Epidermal melanocyte (primary cell): Measurements from ENCODE around the gene LDLRAD4.

Source experiments
- DNase-seq: peaks from one replicate; pipeline ENCODE4 v3.0.0; 2011; ENCODE audit warnings: low spot score; ENCODE audit not compliant: insufficient read length

The LDLRAD4 gene

DNA sequence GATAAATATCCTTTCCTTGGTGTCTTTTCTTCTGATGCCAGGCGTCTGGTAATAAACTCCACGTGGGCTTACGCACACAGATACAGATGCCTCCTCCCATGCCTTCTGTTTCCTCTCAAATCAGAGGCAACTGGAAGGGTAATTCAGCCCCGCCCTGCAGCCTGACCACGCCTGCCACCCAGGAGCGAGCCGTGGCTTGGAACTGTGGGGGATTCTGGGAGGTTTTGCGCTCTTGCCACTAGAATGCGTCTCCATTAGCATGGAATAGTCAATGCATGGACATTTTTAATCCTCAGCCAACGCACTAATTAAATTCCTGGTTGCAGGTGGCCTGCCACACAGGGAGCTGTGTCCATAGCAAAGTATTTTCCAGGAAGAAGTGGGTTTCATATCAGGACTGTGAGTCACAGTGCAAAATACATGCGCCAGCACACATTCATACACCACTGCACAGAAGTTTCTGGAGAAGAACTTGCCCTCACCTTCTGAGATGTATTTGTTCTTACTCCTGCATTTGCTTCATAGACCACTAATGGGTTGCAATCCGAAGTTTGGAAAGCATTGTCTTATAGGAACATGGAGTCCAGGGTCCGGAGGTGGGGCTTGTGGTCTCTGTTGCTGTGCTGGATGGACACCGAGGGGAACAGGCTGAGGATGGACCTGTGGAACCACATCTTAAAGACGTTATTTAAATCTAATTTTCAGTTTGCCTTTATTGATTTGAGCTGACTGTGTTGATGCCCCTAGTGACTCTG is 151.4 kb downstream of the LDLRAD4 start:
- DNase-seq, result no peak

DNA sequence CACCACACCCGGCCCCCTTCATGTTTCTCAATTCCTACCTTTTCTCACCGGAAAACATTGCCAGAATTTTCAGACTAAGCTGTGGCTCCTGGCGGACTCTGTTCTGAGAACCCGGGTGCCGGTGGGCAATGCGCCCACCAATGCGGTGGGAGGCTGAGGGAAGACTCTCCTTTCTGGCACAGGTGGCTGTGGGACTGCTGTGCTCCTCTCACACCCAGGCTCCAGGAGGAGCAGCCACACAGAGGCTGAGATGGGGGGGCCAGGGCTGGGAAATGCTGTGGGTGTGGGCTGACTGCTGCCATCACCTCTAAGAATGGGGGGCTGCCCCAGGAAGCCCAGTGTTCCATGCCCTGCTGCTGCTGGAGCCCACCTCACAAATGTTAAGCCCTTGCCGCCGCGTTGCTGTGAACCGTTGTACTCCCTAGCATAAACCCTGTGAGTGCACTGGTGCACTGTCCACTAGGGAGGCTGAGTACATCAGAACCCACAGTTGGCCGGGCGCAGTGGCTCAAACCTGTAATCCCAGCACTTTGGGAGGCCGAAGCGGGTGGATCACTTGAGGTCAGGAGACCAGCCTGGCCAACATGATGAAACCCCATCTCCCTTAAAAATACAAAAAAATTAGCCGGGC is 152.6 kb downstream of the LDLRAD4 start:
- no peak for DNase-seq

DNA sequence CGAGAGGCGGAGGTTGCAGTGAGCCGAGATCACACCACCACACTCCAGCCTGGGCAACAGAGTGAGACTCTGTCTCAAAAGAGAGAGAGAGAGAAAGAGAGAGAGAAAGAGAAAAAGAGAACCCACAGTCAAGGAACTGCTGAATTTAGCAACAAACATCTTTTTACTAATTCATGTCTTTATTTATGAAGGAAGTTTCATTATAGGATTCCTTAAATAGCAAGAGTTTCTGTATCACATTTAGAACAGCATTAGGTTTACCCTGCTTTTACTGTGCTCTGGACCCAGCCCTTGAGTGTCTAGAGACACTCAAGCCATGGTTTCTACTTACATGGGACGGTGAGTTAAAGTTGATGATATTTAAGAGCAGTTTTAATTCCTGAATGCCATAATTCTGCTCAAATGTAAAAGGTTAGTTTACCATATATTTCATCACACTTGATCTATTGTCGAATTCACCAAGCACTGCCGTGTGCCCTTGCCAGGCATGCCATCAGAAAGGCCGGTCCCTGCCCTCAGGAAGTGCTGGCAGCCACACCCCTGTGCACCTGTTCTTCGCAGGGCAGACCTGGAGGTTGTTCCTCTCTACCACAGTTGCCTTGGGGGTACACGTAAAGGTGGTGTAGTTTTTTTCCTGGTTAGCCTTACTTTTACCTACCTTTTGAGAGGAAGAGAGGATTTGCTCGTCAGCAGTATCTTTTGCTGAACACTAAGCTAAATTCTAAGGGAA is 153.3 kb downstream of the LDLRAD4 start:
- DNase-seq, result no peak

DNA sequence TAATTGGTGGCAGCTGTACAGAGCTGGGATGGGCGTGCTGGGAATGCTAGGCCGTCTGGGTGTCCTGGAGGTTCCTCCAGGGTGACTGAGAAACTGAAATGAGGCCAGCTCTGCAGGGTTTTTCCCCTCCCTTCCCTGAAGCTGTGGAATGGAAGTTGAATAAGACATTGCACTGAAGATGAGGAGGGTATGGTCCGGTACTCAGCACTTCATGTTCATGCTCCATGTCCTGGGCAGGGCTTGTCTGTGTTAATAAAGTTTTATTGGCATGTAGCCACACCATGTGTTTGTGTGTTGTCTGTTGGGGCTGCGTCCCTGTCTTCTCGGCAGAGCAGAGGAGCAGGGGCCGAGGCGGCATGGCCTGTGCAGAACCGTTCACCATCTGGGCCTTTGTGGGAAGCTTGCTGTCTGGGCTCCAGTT is 154.0 kb downstream of the LDLRAD4 start:
- DNase-seq, result no peak

DNA sequence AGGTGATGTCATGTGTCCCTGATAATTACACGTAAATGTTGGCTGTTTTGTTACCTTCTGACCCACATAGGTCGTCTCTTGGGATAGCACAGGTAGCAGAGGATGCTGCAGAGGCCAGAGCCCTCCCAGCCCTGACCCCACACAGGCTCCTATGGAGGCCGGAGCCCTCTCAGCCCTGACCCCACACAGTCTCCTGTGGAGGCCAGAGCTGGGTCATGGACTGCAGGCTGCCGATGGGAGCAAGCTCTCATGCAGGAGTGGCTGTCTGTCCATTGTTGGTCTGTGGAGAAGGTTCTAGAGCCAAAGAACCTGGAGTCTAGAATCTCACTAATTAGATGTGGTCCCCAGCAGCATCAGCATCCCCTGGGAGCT is 155.5 kb downstream of the LDLRAD4 start:
- DNase-seq, result no peak

DNA sequence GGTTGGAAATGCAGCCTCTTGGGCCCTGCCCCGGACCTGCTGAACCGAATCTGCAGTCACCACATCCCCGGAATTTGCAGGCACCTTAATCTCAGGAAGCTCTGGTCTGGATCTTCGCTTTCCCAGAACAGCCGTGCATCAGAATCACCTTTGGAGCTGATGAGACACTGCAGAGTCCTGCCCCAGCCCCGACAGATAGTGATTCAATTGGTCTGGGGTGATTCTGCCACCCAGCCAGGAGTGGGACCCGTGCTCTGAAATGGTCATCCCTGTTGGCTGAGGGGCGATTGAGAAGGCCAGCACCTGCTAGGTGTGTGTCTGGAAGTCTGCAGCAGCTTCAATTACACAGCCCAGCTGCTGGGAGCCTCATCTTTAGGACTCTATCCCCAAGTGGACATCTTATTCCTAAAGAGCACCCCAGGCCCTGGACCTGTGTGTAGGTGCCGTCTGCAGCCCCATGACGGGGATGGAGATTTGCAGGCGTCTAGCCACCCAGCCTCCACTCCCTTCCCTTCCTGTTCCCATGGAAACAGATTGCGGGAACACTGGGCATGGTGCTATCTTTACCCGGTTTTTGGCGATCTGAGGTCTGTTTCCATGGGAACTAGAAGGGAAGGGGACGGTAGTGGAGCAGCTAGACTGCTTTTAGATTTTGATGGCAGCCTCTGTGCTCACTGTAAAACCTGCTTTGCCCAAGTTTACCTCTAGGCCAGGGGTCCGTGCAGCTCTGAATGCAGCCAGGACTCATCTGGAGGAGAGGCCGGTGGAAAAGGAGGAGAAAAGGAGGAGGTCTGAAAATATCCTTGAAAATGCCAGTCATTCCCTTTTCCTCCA is 156.1 kb downstream of the LDLRAD4 start:
- DNase-seq, result no peak

GRCh38 chr18:13375302-13376255 is 157.0 kb downstream of the LDLRAD4 start:
- DNase-seq, result no peak

GRCh38 chr18:13376298-13376840 is 157.8 kb downstream of the LDLRAD4 start:
- no peak for DNase-seq

DNA sequence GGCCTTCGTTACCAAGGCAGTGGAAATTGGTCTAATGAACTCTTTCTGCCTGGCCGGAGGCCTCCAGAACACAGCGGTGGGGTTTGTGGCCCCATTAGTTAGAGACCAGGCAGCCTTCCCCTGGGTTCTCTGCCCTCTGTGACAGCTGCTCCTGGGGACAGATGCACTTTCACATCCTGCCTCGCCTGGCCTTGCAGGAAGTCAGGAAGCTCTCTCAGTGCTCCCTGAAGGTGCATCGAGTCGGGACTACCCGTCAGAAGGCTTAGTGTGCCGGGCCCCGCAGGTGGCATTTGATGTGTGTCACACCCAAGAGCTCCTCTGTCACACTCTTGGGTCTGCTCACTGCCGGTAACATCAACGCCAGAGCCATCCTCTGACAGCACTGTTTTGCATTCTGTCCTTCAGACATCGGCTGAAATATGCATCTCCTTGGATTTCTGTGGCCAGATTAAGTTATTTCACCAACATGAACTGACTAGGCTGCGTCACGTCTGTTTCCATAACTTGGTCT is 158.3 kb downstream of the LDLRAD4 start:
- DNase-seq, result no peak

- DNase-seq, result no peak
These were observed 158.9 kb downstream of the LDLRAD4 start for GRCh38 chr18:13377496-13377895.

GRCh38 chr18:13378150-13378549 is 159.6 kb downstream of the LDLRAD4 start:
- DNase-seq, result no peak

DNA sequence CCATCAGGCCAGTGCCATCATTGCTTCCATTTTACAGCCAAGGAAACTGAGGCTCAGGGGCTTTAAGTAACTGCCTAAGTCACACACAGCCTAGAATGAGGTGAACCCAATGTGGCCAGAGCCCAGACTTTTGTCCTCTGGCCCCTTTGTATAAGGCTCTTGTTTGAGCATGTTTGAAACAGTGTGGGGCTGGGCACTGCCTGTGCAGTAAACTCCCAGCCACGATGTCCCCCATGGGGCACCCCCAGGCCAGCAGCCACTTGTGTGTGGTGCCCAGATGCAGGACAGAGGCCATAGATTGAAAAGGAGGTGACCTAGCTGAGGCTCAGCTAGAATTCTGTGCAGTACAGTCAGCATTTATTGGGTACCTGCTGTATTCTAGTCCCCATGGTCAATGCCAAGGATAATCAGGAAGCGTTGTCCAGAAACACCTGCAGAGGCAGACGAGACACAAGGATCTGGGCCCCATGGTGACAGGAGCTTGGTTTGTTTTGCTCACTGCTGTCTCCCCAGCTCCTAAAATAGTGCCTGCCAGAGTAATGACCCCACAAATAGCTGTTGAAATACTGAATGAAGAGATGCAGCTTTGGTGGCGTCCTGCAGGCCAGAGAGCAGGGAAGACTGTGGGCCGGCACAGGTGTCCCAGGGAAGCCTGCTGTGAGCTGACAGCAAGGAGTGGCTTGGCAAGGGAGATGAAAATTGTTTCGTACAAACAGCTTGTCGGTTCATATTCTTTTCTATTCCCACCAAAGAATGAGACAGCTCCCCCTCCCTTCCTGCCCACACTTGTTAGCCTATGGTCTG is 160.7 kb downstream of the LDLRAD4 start:
- DNase-seq, result no peak

DNA sequence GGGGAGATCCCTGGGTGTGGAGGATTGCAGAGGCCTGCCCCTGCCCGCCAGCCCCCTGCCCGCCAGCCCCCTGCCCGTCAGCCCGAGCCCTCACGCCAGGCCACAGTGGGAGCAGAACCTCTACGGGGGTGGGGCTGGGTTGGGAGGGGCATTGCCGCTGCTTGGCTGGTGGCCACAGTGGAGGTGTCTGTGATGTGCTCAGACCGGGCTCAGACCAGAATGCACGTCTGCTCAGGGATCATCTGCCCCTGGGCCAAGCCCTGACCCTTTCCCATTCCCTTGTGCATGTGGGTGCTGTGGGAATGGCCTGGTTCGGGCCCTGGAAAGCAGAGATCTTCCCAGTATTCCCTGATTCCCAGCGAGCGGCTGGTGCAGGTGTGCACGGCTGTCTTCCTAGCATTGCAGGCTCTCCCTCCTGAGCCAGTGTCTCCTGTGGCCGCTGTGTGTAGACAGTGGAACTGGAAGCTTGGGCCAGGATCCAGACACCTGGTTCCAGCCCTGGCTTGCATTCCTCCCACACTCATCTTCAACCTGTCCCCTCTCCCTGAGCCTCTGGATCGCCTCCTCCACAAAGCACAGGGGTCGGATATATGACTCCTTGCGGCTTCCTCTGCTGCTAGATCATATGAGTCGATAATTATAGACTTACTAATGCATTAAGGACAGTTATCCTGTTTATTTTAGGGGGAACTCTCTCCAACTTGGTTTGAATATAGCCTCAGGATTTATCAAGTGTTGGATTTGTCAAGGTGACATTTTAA is 161.6 kb downstream of the LDLRAD4 start:
- no peak for DNase-seq

DNA sequence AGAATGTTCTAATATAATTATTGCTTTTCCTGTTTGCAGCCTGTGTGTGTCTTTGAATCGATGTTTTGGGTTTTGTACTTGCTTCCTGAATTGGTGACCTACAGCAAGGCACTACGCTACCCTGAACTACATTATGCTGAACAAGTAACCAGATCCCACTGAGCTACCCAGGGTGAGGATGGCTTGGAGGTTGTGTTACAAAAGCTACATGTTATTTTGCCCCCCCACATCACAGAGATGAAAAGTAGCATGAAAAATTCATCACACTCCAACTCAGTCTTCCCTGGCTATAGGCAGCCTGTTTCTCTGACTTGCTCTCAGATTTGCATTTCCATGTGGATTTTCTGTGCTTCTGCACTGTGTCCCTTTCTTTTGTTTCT is 162.1 kb downstream of the LDLRAD4 start:
- DNase-seq, result no peak

DNA sequence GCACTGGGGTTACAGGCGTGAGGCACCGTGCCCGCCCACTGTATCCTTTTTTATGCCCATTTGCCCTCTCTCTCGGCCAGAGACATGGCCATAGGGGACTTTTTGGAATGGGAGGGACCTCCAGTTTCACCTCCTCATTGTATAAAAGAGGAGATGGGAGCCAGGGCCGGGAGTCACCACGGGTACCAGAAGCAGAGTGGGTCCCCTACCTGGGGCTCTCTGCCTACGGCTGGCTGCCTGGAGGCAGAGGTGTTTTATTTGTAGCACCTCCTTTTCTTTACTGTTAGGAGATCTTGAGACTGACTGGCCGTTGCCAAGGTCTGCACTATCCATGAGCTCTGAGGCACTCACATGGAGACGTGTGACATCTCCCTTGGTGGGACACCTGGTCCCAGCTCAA is 162.8 kb downstream of the LDLRAD4 start:
- no peak for DNase-seq

DNA sequence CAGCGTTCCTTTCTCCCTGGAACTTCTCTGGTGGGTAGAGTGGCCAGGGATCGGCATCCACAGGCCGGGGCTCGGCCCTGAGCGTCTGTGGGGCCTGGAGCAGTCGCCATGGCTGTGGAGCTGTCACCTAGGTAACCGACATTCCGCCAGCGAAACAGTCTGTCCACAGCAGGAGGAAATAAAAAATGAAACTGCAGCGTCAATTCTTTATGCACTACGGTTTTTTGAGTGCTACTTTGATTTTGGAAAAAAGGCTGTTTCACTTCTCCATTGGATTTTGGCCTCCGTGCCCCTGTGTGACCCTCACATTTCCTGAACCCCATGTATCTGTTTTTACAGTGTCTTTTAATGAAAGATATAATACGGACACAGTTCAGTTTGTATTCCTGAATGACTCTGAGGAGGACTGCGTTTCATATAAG is 163.4 kb downstream of the LDLRAD4 start:
- DNase-seq, result peak; percentile 29

GRCh38 chr18:13382366-13382953 is 163.9 kb downstream of the LDLRAD4 start:
- peak; percentile 32 for DNase-seq
